Mesenteric fat pad (tissue), 1 donor: Measurements from ENCODE around the gene SLC22A5. TPM values are rescaled to one million over a fixed set of nuclear protein-coding genes. Genes with fewer than 3 reads are reported as not detected.

Source experiments
- DNase-seq: peaks from one replicate; pipeline ENCODE4 v3.0.0-alpha.2; 2020; ENCODE audit warnings: low spot score
- total RNA-seq: library from RNA; stranded (reverse); fragmentation: NEBNext Ultra II Directional; extraction: Animal tissue kit (Norgen Biotek cat#: 25700); gene quantifications from one replicate; pipeline ENCODE4 v1.2.1, GENCODE V29; 2021
- donor health status: DM: yes; HTN: yes; CAD: no.

Gene SLC22A5
- total RNA-seq, 1 donor from 2014 or later: 20.6 TPM

GRCh38 chr5:132364319-132364718 is 5.2 kb upstream of the SLC22A5 start:
- no peak for DNase-seq

DNA sequence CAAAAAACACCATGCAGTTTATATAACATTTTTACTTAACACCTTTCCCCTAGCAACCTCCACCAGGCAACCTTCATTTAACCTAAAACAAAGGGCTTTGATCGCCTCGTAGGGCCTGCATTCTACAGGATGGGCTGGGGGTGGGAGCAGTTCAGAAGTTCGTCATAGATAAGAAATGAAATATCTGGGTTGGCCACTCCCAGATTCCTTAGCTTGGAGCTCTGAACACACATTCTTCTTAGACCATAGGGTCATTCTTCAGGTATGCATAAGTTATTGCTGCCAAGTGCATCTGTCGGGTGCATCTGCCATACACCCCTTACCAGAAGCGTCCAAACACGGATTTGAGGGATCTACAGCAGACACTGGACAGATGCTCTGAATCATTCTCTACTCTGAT is 4.3 kb upstream of the SLC22A5 start:
- DNase-seq: no peak

- DNase-seq: no peak
These were observed 1.3 kb upstream of the SLC22A5 start for GRCh38 chr5:132368186-132368585.

- DNase-seq: no peak
These were observed 470 bp upstream of the SLC22A5 start for GRCh38 chr5:132369007-132369473.

GRCh38 chr5:132370181-132370970 is 866 bp downstream of the SLC22A5 start:
- peak; percentile 84 for DNase-seq

GRCh38 chr5:132370971-132371602 is 1.6 kb downstream of the SLC22A5 start:
- no peak for DNase-seq

DNA sequence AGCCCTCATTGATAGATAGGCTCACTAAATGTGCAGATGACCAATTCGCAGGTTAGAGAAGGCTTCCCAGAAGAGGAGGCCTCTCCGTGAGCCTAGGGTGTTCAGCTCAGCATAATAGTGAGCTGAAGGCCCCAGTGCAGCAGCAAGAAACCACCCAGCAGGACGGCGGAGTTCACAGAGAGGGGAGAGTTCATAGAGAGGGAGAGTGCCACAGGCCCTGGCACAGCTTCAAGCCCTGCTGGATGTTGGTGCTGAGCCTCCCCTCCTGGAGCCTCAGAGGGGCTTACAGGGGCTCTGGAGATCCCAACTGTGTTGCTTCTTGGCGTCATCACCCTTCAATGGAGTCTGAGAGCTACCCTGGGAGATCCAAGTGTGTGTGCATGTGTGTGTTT is 2.1 kb downstream of the SLC22A5 start:
- peak; percentile 84 for DNase-seq

DNA sequence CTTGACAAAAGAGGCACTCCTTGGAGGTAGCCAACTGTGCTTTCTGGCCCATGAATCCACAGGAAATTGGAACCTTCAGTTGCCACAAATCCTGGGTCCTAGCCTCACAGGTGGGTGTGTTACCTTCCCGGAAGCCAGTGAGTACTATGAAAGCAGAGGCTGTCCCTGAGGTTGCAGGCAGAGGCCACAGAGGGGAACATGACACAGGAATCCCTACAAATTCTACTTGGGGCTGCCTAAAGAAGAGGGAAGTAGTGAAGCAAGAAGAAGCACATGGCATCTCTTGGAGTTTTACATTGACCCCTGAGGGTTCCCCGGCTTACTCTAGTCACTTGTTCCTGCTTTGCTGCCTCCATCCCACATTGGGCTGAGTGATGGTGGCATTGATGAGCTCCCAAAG is 2.6 kb downstream of the SLC22A5 start:
- no peak for DNase-seq

DNA sequence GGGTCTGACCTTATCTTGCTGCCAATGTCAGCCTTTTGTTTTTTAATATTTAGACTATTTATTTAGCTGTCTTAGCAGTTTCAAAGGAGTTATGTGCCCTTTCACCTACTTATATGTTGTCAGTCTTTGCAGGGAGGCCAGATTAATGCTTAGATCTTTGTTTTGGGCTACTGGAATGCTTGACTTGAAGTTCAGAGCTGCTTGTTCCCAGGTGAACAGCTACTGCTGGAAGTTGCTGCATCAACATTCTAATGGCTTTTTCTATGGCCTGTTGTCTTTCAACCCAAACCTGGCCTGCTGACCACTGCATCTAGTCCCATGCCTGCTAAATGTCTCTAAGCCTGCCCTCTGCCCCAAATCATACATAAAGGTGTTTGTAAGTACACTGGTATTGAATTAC is 3.0 kb downstream of the SLC22A5 start:
- DNase-seq: no peak

DNA sequence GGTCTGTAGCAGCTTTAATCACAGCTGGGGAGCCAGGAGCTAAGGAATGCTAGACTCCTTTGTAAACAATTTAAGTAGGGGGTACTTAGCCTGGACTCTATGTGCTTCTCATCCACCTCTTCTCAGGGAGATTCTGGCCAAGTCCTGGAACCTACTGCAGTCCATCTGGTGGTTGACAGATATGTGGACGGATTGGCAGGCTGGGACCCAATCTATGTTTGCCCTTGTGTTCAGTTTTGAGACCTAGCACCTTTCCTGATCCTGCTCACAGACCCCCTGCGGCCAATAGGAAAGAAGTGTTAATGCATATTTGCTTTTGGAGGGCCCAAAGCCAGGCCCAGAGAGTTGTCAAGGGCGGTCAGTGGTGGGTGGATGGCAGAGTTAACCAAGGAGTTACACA is 6.4 kb downstream of the SLC22A5 start:
- no peak for DNase-seq

DNA sequence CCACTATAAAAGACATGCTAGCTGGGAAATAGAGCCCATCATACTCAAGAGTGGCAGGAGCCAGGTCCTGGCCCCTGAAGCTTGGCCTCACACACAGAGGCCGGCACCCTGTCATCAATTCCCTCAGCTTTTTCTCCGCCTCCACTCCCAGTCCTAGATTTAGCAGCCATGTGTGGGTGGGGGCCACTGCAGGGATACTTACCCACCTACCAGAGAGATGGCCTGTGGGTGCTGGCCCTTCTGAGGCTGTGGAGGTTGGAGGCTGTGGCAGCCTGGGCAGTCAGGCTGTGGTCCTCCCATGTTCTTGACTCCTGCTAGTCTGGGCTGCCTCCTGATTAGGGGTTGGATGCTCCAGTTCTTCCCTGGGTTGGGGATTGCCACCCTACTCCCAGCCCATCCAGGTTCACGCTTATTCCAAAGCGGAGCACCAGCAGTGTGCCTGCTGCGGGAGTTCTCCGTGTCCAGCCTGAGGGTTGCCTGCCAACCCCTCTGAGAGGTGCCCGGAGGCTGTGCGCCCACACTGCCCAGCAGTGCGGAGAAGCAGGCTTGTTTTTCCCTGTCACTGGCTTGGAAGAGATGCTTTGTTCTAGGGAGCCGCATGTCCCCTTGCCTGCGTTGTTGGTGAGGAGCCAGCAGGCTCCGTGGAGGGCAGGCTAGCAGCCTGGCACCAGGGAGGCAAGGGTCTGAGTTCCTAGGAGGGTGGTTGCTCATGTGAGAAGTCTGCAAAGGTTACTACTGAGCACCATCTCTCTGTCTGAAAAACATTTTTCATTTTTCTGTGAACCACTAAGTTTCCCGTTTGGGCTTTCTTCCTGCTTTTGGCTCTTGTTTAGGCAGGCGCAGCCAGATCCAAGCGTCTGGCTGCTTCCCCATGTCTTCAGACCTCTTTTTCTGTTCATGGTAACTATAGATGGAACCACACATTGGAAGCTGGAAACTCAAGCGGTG is 7.5 kb downstream of the SLC22A5 start:
- DNase-seq: no peak

DNA sequence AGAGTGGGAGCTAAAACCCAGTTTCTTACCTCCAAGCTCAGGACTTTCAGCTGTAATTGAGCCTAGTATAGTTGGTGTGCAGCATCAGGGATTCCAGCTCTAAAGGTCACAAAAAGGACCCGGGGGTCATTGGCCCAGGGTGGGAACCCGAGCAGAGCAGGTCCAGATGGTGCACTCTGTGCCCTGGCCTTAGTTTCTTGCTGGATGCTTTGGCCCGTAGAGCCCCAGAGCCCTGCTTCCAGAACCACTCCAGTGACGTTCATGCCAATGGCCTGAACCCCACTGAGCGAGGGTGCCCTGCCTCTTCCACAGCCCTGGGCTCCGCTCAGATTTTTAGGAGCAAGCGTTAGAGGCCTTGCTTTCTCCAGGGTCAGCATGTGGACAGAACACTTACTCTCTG is 8.2 kb downstream of the SLC22A5 start:
- DNase-seq: no peak

GRCh38 chr5:132378580-132378979 is 9.1 kb downstream of the SLC22A5 start:
- no peak for DNase-seq

DNA sequence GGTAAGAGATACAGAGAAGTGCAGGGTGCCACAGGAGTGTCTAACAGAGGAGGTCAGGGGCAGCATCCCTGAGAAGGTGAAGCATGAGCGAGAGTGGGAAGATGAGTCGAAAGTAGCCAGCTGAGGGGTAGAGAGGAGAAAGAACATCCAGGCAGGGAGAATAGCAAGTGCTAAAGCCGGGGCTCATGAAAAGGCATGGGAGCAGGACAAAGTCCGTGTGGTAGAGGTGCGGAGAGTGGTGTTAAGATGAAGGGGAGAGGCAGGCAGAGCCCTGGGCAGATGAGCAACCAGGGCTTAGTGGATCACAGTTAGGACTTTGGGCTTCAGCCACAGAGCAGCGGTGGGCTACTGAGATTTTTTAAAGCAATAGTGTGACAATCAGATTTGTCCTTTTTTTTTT is 10.5 kb downstream of the SLC22A5 start:
- DNase-seq: no peak

- no peak for DNase-seq
These were observed 11.2 kb downstream of the SLC22A5 start for GRCh38 chr5:132380741-132381140.

DNA sequence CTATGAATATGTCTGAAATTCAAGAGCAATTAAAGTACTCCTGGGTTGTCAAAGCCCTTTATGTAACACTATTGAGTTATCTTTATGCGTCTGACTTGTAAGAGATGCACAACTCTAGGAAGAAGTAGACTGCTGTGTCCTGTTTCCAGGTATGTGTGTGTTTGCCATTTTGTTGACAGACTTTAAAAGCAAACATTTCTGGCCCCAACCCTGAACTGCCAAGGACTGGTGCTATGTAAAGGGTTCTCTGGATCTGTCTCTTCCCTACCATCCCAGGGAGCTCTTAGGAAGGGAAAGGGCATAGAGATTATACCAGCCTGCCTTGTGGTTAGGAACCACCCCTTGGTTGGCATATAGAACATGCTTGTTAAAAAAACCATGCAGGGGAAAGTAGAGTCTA is 12.1 kb downstream of the SLC22A5 start:
- DNase-seq: no peak

- no peak for DNase-seq
These were observed 13.8 kb downstream of the SLC22A5 start for GRCh38 chr5:132383261-132383660.

GRCh38 chr5:132383984-132384383 is 14.5 kb downstream of the SLC22A5 start:
- DNase-seq: no peak

GRCh38 chr5:132384506-132385050 is 15.1 kb downstream of the SLC22A5 start:
- DNase-seq: no peak

- no peak for DNase-seq
These were observed 16.0 kb downstream of the SLC22A5 start for GRCh38 chr5:132385326-132386105.
